Measurements from ENCODE around the gene MAML3. TPM values are rescaled to one million over a fixed set of nuclear protein-coding genes. Genes with fewer than 3 reads are reported as not detected.

The MAML3 gene
- total and polyA plus RNA-seq, 12 donors, result 1.1 to 4.6 (median 2.6) TPM

- DNase-seq, result peak in 1 of 2 donors; percentile 89
- Histone ChIP-seq H3K4me1 (peaks cover 4 to 42% (median 19%) of the 10 kb centered on the region in 9 donors), H3K27ac (peak overlapping the region in 8 of 10 donors; percentile 23 to 79 (median 74)), H3K36me3 (no peaks in the 10 kb centered on the region), H3K4me3 (no peak overlapping the region), H3K27me3 (no peaks in the 10 kb centered on the region), H3K9me3 (no peaks in the 10 kb centered on the region)
- intact Hi-C loops (cut with DNase I), result no loop called here
- 27 to 28% methylated on average over 4 of the region's 4 CpGs for WGBS, 2 donors
- TF ChIP-seq, protein P1, sequence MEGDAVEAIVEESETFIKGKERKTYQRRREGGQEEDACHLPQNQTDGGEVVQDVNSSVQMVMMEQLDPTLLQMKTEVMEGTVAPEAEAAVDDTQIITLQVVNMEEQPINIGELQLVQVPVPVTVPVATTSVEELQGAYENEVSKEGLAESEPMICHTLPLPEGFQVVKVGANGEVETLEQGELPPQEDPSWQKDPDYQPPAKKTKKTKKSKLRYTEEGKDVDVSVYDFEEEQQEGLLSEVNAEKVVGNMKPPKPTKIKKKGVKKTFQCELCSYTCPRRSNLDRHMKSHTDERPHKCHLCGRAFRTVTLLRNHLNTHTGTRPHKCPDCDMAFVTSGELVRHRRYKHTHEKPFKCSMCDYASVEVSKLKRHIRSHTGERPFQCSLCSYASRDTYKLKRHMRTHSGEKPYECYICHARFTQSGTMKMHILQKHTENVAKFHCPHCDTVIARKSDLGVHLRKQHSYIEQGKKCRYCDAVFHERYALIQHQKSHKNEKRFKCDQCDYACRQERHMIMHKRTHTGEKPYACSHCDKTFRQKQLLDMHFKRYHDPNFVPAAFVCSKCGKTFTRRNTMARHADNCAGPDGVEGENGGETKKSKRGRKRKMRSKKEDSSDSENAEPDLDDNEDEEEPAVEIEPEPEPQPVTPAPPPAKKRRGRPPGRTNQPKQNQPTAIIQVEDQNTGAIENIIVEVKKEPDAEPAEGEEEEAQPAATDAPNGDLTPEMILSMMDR (IDR thresholded peaks at IDR 0.05), result no peak
- ATAC-seq, result peak; percentile 92 to 99 (median 96)
Measured at GRCh38 chr4:139770361-139770760, 383.6 kb downstream of the MAML3 start.

DNA sequence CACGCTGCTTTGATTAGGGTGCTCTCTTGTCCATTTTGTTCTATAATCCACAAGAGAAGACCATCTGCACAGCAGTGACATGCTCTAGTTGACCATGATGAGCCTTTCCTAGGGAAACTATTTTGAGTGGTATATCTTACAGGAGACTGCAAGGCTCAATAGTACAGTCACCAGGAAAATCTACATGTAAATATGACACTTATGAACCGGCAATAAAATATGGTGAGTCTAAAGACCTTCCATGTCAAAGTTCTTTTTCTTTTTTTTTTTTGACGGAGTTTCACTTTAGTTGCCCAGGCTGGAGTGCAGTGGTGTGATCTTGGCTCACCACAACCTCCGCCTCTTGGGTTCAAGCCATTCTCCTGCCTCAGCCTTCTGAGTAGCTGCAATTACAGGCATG, 384.6 kb downstream of the MAML3 start:
- TF ChIP-seq, protein P1 (IDR thresholded peaks at IDR 0.05), result no peak
- DNase-seq (no peak), ATAC-seq (no peak)
- Histone ChIP-seq H3K9me3 (no peaks in the 10 kb centered on the region), H3K4me1 (peaks cover 12 to 52% (median 29%) of the 10 kb centered on the region in 9 donors), H3K4me3 (no peak overlapping the region), H3K36me3 (no peaks in the 10 kb centered on the region), H3K27me3 (no peaks in the 10 kb centered on the region), H3K27ac (peak overlapping the region in 1 of 10 donors; percentile 77)
- intact Hi-C loops (cut with DNase I), result loop anchor here in 2 of 10 donors (10.0 kb wide), 2 partner anchors 45 to 145 kb away; no protein-coding TSS in a partner anchor
- 70 to 85% methylated on average over 4 of the region's 4 CpGs for WGBS, 2 donors

GRCh38 chr4:139768896-139769295, 385.1 kb downstream of the MAML3 start:
- Histone ChIP-seq H3K4me3 (no peak overlapping the region), H3K27me3 (no peaks in the 10 kb centered on the region), H3K36me3 (no peaks in the 10 kb centered on the region), H3K27ac (peak overlapping the region in 1 of 10 donors; percentile 42), H3K4me1 (peaks cover 13 to 55% (median 33%) of the 10 kb centered on the region in 9 donors), H3K9me3 (no peaks in the 10 kb centered on the region)
- DNase-seq (no peak), ATAC-seq (no peak)
- TF ChIP-seq, protein P1 (IDR thresholded peaks at IDR 0.05), result peak in 4 of 9 donors; percentile 9 to 32 (median 16)
- 96 to 97% methylated on average over 4 of the region's 4 CpGs for WGBS, 2 donors
- intact Hi-C loops (cut with DNase I), result loop anchor here in 2 of 10 donors (10.0 kb wide), 2 partner anchors 46 to 146 kb away; no protein-coding TSS in a partner anchor

GRCh38 chr4:139768366-139768765, 385.6 kb downstream of the MAML3 start:
- Histone ChIP-seq H3K36me3 (no peaks in the 10 kb centered on the region), H3K4me1 (peaks cover 15 to 57% (median 39%) of the 10 kb centered on the region in 9 donors), H3K27ac (peak overlapping the region in 1 of 10 donors; percentile 42), H3K9me3 (no peaks in the 10 kb centered on the region), H3K4me3 (no peak overlapping the region), H3K27me3 (no peaks in the 10 kb centered on the region)
- ATAC-seq (no peak), DNase-seq (no peak)
- intact Hi-C loops (cut with DNase I), result loop anchor here in 2 of 10 donors (10.0 kb wide), 2 partner anchors 46 to 146 kb away; no protein-coding TSS in a partner anchor
- TF ChIP-seq, protein P1 (IDR thresholded peaks at IDR 0.05), result no peak
- 78 to 82% methylated on average over 1 of the region's 1 CpG for WGBS, 2 donors

Measured in heart right ventricle (tissue), 16 donors.